Lower leg skin (tissue), 3 donors: ENCODE measurements around the gene NABP2.

ENCODE experiments used
- CTCF ChIP-seq, 3 donors: fragments of 450-650 bp; IDR thresholded peaks; one replicate each; pipeline ENCODE4 v1.5.1; 2016; ENCODE audit warnings: antibody characterized with exemption in 3 of 3, mild to moderate bottlenecking in 3 of 3, moderate library complexity in 2 of 3
- POLR2A ChIP-seq, 2 donors: fragments of 450-650 bp; IDR thresholded peaks; one replicate each; pipeline ENCODE4 v1.6.1; 2016 to 2017; ENCODE audit warnings: antibody characterized with exemption in 2 of 2, mild to moderate bottlenecking in 1 of 2, moderate library complexity in 1 of 2

- TF ChIP-seq CTCF (IDR thresholded peaks at IDR 0.05) (no peak), POLR2A (IDR thresholded peaks at IDR 0.05) (no peak)
These were observed 31.5 kb downstream of the NABP2 start for GRCh38 chr12:56255671-56256070.
